HepG2 (cell line): ENCODE data around the gene CELF4. TPM values are rescaled to one million over a fixed set of nuclear protein-coding genes. Genes with fewer than 3 reads are reported as not detected.

Experiments used
- FOXJ3 ChIP-seq: sonication (generic); formaldehyde crosslinking; IDR thresholded peaks from 2 replicates; pipeline ENCODE4 v1.4.0; 2020; ENCODE audit warnings: missing genetic modification reagents, mild to moderate bottlenecking, borderline replicate concordance
- NFIB ChIP-seq: sonication (generic); formaldehyde crosslinking; IDR thresholded peaks from 2 replicates; pipeline ENCODE4 v1.9.0; 2021; ENCODE audit warnings: missing genetic modification reagents, mild to moderate bottlenecking, borderline replicate concordance
- RXRA ChIP-seq: sonication (generic); formaldehyde crosslinking; IDR thresholded peaks from 2 replicates; pipeline ENCODE4 v1.5.1; 2020; ENCODE audit warnings: missing genetic modification reagents
- TEAD2 ChIP-seq: sonication (generic); formaldehyde crosslinking; IDR thresholded peaks from 2 replicates; pipeline ENCODE4 v1.9.0; 2021; ENCODE audit warnings: missing genetic modification reagents
- YY1 ChIP-seq: IDR thresholded peaks from 2 replicates; pipeline ENCODE4 v1.6.1; 2011; ENCODE audit warnings: low read length, low read depth, moderate library complexity, mild to moderate bottlenecking; ENCODE audit not compliant: insufficient read depth, insufficient replicate concordance
- ZBTB21 ChIP-seq: sonication (generic); formaldehyde crosslinking; IDR thresholded peaks from 2 replicates; pipeline ENCODE4 v1.4.0; 2020; ENCODE audit warnings: missing genetic modification reagents
- ZFP62 ChIP-seq: sonication (generic); formaldehyde crosslinking; IDR thresholded peaks from 2 replicates; pipeline ENCODE4 v1.4.0; 2020; ENCODE audit warnings: missing genetic modification reagents
- ZFY ChIP-seq: sonication (generic); formaldehyde crosslinking; IDR thresholded peaks from 2 replicates; pipeline ENCODE4 v1.4.0; 2020; ENCODE audit warnings: missing genetic modification reagents
- ZNF20 ChIP-seq: sonication (generic); formaldehyde crosslinking; IDR thresholded peaks from 2 replicates; pipeline ENCODE4 v1.4.0; 2020; ENCODE audit warnings: mild to moderate bottlenecking, moderate library complexity, missing genetic modification reagents
- ZNF674 ChIP-seq: sonication (generic); formaldehyde crosslinking; IDR thresholded peaks from 2 replicates; pipeline ENCODE4 v1.5.0; 2020; ENCODE audit warnings: low read depth, mild to moderate bottlenecking, missing genetic modification reagents
- polyA plus RNA-seq, 8 experiments: library from polyadenylated mRNA; depleted of rRNA in 3 of 8; stranded (reverse) in 7 of 8; unstranded in 1 of 8; fragments of >200 nt; fragmentation: Illumina TruSeq in 4 of 8; extraction: Trizol in 4 of 8; gene quantifications; 2 replicates each; pipeline versions ENCODE4 v1.2.1 to v1.2.3, GENCODE V29; 2011 to 2016; ENCODE audit warnings: low read depth in 4 of 8, missing spikeins in 1 of 8, mixed read lengths in 1 of 8; ENCODE audit not compliant: insufficient read depth in 1 of 8
- total RNA-seq, 5 experiments: library from RNA; depleted of rRNA; stranded (reverse); fragments of >200 nt; fragmentation: Illumina TruSeq; extraction: Trizol; gene quantifications; 2 replicates each; pipeline ENCODE4 v1.2.3, GENCODE V29; 2016; ENCODE audit warnings: low read depth in 1 of 5
- TF ChIP-seq, protein P1 (sequence below): sonication (generic); formaldehyde crosslinking; conservative IDR thresholded peaks from 2 replicates; pipeline ENCODE4 v1.4.0; 2020; ENCODE audit warnings: missing genetic modification reagents
- TF ChIP-seq, protein P2 (sequence below): IDR thresholded peaks from 2 replicates; pipeline ENCODE4 v1.6.1; 2016; ENCODE audit warnings: mild to moderate bottlenecking, missing biosample characterization, missing genetic modification reagents
- TF ChIP-seq, protein P3 (sequence below): IDR thresholded peaks from 2 replicates; pipeline ENCODE4 v1.6.1; 2012; ENCODE audit warnings: inconsistent platforms
- TF ChIP-seq, protein P4 (sequence below): sonication (generic); formaldehyde crosslinking; IDR thresholded peaks from 2 replicates; pipeline ENCODE4 v1.4.0; 2020; ENCODE audit warnings: mild to moderate bottlenecking, missing genetic modification reagents
- TF ChIP-seq, protein P5 (sequence below): sonication (generic); formaldehyde crosslinking; IDR thresholded peaks from 2 replicates; pipeline ENCODE4 v1.8.0; 2022; ENCODE audit warnings: mild to moderate bottlenecking, missing genetic modification reagents, moderate library complexity
- TF ChIP-seq, protein P6 (sequence below): sonication (generic); formaldehyde crosslinking; IDR thresholded peaks from 2 replicates; pipeline ENCODE4 v1.4.0; 2020; ENCODE audit warnings: missing genetic modification reagents

The CELF4 gene
- total and polyA plus RNA-seq, 2 of the 13 experiments (the other 11 are each of a cell fraction or from before 2014, with no cell fraction given) = not detected

DNA sequence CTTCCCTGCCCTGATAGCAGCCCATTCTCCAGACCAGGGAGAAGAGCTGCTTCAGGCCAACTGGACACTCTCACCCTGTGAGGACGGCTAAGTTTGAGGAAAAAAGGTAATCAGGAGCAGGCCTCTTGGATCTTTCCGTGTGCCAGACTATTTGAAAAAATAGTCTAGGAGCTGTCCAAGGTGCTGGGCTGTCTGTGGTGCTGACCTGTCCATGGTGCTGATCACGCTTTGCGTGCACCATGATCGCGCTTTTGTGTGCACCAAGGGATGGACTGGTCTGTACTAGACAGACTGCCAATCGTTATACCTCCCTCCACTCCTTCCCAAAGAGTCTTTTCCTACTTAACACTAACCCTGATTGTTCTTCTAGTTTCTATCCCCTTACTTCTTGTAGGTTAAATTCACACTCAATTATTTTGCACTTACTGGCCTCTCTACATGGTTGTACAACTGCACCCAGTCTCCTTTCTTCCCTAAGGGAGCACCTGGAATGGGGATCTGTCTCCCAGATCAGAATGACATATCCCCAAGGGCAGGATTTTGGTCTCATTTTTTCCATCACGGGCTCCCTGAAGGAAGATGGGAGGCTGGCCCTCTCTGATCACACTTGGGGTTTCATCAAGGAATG lies 295.4 kb downstream of the CELF4 start (continued):
- TF ChIP-seq, protein P1, sequence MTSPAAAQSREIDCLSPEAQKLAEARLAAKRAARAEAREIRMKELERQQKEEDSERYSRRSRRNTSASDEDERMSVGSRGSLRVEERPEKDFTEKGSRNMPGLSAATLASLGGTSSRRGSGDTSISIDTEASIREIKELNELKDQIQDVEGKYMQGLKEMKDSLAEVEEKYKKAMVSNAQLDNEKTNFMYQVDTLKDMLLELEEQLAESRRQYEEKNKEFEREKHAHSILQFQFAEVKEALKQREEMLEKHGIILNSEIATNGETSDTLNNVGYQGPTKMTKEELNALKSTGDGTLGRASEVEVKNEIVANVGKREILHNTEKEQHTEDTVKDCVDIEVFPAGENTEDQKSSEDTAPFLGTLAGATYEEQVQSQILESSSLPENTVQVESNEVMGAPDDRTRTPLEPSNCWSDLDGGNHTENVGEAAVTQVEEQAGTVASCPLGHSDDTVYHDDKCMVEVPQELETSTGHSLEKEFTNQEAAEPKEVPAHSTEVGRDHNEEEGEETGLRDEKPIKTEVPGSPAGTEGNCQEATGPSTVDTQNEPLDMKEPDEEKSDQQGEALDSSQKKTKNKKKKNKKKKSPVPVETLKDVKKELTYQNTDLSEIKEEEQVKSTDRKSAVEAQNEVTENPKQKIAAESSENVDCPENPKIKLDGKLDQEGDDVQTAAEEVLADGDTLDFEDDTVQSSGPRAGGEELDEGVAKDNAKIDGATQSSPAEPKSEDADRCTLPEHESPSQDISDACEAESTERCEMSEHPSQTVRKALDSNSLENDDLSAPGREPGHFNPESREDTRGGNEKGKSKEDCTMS (CRISPR knock-in tag) = peak; percentile 99
- TF ChIP-seq FOXJ3 = peak; percentile 90
- TF ChIP-seq ZFY = peak; percentile 87
- TF ChIP-seq, protein P2, sequence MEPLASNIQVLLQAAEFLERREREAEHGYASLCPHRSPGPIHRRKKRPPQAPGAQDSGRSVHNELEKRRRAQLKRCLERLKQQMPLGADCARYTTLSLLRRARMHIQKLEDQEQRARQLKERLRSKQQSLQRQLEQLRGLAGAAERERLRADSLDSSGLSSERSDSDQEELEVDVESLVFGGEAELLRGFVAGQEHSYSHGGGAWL (CRISPR knock-in tag) = peak; percentile 100
- no peak for TF ChIP-seq YY1
- TF ChIP-seq, protein P3, sequence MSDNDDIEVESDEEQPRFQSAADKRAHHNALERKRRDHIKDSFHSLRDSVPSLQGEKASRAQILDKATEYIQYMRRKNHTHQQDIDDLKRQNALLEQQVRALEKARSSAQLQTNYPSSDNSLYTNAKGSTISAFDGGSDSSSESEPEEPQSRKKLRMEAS = no peak
- TF ChIP-seq ZBTB21 (CRISPR knock-in tag) = peak; percentile 94
- TF ChIP-seq, protein P4, sequence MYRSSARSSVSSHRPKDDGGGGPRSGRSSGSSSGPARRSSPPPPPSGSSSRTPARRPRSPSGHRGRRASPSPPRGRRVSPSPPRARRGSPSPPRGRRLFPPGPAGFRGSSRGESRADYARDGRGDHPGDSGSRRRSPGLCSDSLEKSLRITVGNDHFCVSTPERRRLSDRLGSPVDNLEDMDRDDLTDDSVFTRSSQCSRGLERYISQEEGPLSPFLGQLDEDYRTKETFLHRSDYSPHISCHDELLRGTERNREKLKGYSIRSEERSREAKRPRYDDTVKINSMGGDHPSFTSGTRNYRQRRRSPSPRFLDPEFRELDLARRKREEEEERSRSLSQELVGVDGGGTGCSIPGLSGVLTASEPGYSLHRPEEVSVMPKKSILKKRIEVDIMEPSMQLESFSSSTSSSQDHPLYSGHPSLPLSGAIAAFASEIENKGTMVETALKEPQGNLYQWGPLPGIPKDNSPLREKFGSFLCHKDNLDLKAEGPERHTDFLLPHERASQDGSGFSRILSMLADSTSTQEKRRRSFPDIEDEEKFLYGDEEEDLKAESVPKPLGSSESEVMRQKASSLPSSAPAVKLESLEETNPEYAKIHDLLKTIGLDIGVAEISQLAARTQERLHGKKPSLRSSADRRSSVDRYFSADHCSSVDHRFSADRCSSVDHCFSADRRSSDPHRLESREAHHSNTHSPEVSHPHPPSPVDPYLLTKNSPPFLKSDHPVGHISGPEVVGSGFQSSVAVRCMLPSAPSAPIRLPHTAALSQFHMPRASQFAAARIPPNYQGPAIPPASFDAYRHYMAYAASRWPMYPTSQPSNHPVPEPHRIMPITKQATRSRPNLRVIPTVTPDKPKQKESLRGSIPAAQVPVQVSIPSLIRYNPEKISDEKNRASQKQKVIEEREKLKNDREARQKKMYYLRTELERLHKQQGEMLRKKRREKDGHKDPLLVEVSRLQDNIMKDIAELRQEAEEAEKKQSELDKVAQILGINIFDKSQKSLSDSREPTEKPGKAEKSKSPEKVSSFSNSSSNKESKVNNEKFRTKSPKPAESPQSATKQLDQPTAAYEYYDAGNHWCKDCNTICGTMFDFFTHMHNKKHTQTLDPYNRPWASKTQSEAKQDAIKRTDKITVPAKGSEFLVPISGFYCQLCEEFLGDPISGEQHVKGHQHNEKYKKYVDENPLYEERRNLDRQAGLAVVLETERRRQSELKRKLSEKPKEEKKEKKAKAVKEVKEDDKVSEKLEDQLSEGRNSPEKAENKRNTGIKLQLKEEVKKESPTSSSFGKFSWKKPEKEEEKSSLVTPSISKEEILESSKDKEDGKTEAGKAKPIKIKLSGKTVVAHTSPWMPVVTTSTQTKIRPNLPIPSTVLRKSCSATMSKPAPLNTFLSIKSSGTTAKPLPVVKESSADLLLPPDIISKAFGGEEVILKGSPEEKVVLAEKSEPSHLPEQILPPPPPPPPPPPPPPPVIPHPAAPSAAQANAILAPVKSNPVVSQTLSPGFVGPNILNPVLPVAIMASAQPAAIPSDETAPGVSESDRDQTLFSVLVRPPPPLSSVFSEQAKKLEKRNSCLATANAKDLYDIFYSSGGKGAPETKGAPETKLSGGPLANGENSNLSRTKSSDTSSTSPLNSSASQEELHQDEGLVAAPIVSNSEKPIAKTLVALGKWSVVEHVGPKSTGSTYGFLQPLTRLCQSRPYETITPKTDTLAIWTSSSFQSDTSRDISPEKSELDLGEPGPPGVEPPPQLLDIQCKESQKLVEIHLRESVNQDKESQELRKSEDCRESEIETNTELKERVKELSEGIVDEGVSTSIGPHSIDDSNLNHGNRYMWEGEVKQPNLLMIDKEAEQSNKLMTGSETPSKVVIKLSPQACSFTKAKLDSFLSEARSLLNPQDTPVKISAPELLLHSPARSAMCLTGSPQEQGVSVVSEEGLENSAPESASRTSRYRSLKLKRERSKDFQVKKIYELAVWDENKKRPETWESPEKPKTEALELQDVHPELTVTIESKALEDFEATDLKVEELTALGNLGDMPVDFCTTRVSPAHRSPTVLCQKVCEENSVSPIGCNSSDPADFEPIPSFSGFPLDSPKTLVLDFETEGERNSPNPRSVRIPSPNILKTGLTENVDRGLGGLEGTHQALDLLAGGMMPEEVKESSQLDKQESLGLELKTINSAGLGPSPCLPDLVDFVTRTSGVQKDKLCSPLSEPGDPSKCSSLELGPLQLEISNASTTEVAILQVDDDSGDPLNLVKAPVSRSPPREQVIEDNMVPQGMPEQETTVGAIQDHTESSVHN (CRISPR knock-in tag) = peak; percentile 100
- TF ChIP-seq, protein P5, sequence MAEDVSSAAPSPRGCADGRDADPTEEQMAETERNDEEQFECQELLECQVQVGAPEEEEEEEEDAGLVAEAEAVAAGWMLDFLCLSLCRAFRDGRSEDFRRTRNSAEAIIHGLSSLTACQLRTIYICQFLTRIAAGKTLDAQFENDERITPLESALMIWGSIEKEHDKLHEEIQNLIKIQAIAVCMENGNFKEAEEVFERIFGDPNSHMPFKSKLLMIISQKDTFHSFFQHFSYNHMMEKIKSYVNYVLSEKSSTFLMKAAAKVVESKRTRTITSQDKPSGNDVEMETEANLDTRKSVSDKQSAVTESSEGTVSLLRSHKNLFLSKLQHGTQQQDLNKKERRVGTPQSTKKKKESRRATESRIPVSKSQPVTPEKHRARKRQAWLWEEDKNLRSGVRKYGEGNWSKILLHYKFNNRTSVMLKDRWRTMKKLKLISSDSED (CRISPR knock-in tag) = peak; percentile 99
- peak; percentile 99 for TF ChIP-seq ZNF20 (CRISPR knock-in tag)
- TF ChIP-seq TEAD2 = peak; percentile 100
- TF ChIP-seq ZNF674 (CRISPR knock-in tag) = peak; percentile 100
- TF ChIP-seq NFIB (CRISPR knock-in tag) = peak; percentile 90; the same call in 1 of the 2 replicates
- TF ChIP-seq RXRA (CRISPR knock-in tag) = peak; percentile 84
- TF ChIP-seq ZFP62 (CRISPR knock-in tag) = no peak
- TF ChIP-seq, protein P6, sequence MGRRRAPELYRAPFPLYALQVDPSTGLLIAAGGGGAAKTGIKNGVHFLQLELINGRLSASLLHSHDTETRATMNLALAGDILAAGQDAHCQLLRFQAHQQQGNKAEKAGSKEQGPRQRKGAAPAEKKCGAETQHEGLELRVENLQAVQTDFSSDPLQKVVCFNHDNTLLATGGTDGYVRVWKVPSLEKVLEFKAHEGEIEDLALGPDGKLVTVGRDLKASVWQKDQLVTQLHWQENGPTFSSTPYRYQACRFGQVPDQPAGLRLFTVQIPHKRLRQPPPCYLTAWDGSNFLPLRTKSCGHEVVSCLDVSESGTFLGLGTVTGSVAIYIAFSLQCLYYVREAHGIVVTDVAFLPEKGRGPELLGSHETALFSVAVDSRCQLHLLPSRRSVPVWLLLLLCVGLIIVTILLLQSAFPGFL (CRISPR knock-in tag) = peak; percentile 100
